ENCODE results near the gene EFNB3. TPM values are rescaled to one million over a fixed set of nuclear protein-coding genes. Genes with fewer than 3 reads are reported as not detected.

The EFNB3 gene
- total RNA-seq, 1 experiment from 2014 or later: 1.5 TPM

GRCh38 chr17:7748076-7748775 is 43.2 kb downstream of the EFNB3 start:
- POLR2A ChIA-PET (ENCODE audit: unreplicated experiment): no interaction called here
- Histone ChIP-seq H3K79me2 (ENCODE audit: low read depth) (no peaks in the 10 kb centered on the region), H3K4me2 (peak overlapping the region; percentile 6; the same call in 1 of the 2 replicates), H3K9me3 (ENCODE audit: insufficient read depth, low read depth) (no peaks in the 10 kb centered on the region), H3K9me2 (ENCODE audit: insufficient read depth) (no peaks in the 10 kb centered on the region), H3K4me3 (no peak overlapping the region), H2AFZ (no peak overlapping the region), H3K4me1 (replicated peaks; ENCODE audit: insufficient read depth) (peaks cover 58% of the 10 kb centered on the region), H4K20me1 (ENCODE audit: insufficient read depth) (no peaks in the 10 kb centered on the region), H3F3A (ENCODE audit: insufficient read depth, low read depth) (peaks cover 43% of the 10 kb centered on the region), H3K27me3 (ENCODE audit: insufficient read depth, low read depth) (no peaks in the 10 kb centered on the region), H3K36me3 (ENCODE audit: low read depth) (no peaks in the 10 kb centered on the region), H3K27ac (0 out of 2 replicates have a peak overlapping the region, but pooled peaks have one; percentile 19)
- CTCF ChIA-PET: interaction anchor here (0.6 to 1.1 kb wide), 4 partner anchors 26 to 293 kb away, joined by 3 read pairs; no protein-coding TSS in a partner anchor
- DNase-seq: no peak
- BruUV-seq (replicated peaks): no TSS peak
- TF ChIP-seq CTCF (conservative IDR thresholded peaks at IDR 0.05) (no peak), EZH2 (IDR thresholded peaks at IDR 0.05; ENCODE audit: low read depth) (no peak)
- intact Hi-C loops (cut with micrococcal nuclease; ENCODE audit: unreplicated experiment): loop anchor here (5.0 kb wide), 2 partner anchors 94 to 369 kb away; partner anchors contain the start of gene ALOXE3

GRCh38 chr17:7750321-7750821 is 45.4 kb downstream of the EFNB3 start:
- Histone ChIP-seq H4K20me1 (ENCODE audit: insufficient read depth) (no peaks in the 10 kb centered on the region), H3K27ac (peak overlapping the region; percentile 72), H3K36me3 (ENCODE audit: low read depth) (no peaks in the 10 kb centered on the region), H3K79me2 (ENCODE audit: low read depth) (no peaks in the 10 kb centered on the region), H3K4me1 (replicated peaks; ENCODE audit: insufficient read depth) (peaks cover 49% of the 10 kb centered on the region), H3K9me2 (ENCODE audit: insufficient read depth) (no peaks in the 10 kb centered on the region), H3K9me3 (ENCODE audit: insufficient read depth, low read depth) (no peaks in the 10 kb centered on the region), H3F3A (ENCODE audit: insufficient read depth, low read depth) (peaks cover 39% of the 10 kb centered on the region), H3K4me3 (no peak overlapping the region), H3K4me2 (peak overlapping the region; percentile 49; the same call in 1 of the 2 replicates), H2AFZ (no peak overlapping the region), H3K27me3 (ENCODE audit: insufficient read depth, low read depth) (no peaks in the 10 kb centered on the region)
- DNase-seq: peak in 1 of 2 experiments; percentile 70
- TF ChIP-seq CTCF (conservative IDR thresholded peaks at IDR 0.05) (no peak), EZH2 (IDR thresholded peaks at IDR 0.05; ENCODE audit: low read depth) (no peak)
- POLR2A ChIA-PET (ENCODE audit: unreplicated experiment): no interaction called here
- CTCF ChIA-PET: no interaction called here
- BruUV-seq (replicated peaks): no TSS peak
- intact Hi-C loops (cut with micrococcal nuclease; ENCODE audit: unreplicated experiment): no loop called here

- Histone ChIP-seq H4K20me1 (ENCODE audit: insufficient read depth) (no peaks in the 10 kb centered on the region), H3K4me1 (replicated peaks; ENCODE audit: insufficient read depth) (peaks cover 22% of the 10 kb centered on the region), H3K27me3 (ENCODE audit: insufficient read depth, low read depth) (no peaks in the 10 kb centered on the region), H3K9me3 (ENCODE audit: insufficient read depth, low read depth) (no peaks in the 10 kb centered on the region), H3K4me3 (no peak overlapping the region), H3F3A (ENCODE audit: insufficient read depth, low read depth) (peaks cover 11% of the 10 kb centered on the region; the same call in 1 of the 2 replicates), H2AFZ (no peak overlapping the region), H3K36me3 (ENCODE audit: low read depth) (no peaks in the 10 kb centered on the region), H3K4me2 (no peak overlapping the region), H3K27ac (no peak overlapping the region), H3K79me2 (ENCODE audit: low read depth) (no peaks in the 10 kb centered on the region), H3K9me2 (ENCODE audit: insufficient read depth) (no peaks in the 10 kb centered on the region)
- TF ChIP-seq EZH2 (IDR thresholded peaks at IDR 0.05; ENCODE audit: low read depth) (no peak), CTCF (conservative IDR thresholded peaks at IDR 0.05) (no peak)
- no TSS peak for BruUV-seq (replicated peaks)
- POLR2A ChIA-PET (ENCODE audit: unreplicated experiment): no interaction called here
- intact Hi-C loops (cut with micrococcal nuclease; ENCODE audit: unreplicated experiment): no loop called here
- CTCF ChIA-PET: interaction anchor here (0.6 kb wide), 2 partner anchors 9 to 260 kb away, joined by 3 to 4 read pairs; no protein-coding TSS in a partner anchor
- DNase-seq: no peak
Observed at GRCh38 chr17:7754656-7755055, 49.7 kb downstream of the EFNB3 start.

All from PC-9 (cell line).